Fibroblast of skin of left quadriceps (primary cell): ENCODE data around the gene KRT36.

ENCODE experiments used
- DNase-seq, 2 experiments: peaks; one replicate each; pipeline ENCODE4 v3.0.0-alpha.2; 2013; ENCODE audit warnings: low read depth in 2 of 2

Gene KRT36

DNA sequence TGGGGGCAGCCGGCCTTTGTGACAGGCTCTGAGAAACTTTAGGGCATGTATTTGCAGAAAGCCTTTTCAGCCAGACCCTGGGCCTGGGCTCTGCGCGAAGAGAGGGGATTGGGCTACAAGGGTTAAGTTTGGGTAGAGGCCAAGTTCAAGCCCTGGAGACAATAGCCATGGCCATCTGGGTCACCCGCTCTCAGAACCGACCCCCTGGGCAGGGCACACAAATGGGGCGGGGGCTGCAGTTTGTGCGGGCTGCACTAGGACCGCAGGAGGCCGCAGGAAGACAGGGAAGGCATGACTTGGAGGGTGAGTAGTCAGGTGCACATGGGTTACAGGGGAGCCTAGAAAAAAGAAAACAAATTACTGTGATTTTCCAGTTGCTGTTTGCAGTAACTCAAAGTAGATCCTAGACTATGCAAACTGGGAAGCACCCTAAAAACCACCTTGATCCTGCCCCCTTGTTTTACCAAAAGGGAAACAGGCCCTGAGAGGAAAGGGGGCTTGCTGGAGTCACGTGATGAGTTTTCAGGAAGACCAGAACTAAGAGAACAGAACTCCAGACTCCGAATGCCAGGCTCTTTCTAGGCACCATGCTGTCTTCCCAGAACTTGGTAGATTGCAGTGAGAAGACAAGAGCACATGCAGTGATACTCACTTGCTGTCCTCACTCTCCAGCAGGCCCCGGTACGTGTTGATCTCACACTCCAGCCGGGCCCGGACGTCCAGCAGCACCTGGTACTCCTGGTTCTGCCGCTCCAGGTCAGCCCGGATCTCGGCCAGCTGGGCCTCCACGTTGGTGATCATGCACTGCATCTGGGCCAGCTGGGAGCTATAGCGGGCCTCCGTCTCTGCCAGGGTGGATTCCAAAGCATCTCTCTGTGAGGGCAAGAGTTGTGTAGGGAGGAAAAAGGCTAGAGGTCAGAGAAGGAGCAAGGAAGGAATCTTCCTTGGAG is 12.6 kb downstream of the KRT36 start:
- DNase-seq: no peak

DNA sequence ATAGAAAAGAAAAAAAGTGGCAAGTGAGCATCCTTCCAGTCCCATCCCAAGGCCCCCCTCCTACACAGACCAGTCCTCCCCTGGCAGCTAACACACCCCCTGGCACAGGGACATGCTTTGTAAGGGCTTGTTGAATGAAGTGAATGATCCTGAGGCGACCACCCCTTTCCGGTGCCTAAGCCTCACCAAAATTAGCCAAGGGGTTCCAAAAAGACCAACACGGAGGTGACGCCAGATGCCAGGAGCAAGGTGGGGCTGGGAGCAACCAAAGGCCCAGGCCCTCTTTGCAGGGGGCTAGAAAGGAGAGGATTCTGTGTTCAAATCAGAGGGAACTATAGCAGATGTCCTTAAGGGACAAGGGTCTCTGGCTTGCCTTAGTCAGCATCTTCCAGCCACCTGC is 14.3 kb downstream of the KRT36 start:
- no peak for DNase-seq

DNA sequence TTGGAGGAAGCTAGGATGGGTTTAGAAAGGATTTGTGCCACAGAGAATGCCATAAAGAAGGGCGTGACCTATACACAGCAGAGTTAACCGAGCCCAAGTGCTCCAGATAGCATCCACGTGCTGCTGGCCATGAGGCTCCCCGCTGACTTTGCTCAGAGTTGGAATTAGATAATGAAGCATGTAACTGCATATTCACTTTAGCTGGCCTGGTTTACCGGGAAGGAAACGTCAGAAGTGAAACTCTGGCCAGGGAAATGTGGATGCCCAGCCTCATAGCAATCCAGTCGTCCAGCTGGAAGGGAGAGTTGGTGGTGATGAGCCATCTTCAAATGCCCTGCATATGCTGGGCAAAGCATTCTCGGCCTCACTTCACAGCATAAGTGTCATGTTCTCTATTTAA is 14.8 kb downstream of the KRT36 start:
- no peak for DNase-seq

DNA sequence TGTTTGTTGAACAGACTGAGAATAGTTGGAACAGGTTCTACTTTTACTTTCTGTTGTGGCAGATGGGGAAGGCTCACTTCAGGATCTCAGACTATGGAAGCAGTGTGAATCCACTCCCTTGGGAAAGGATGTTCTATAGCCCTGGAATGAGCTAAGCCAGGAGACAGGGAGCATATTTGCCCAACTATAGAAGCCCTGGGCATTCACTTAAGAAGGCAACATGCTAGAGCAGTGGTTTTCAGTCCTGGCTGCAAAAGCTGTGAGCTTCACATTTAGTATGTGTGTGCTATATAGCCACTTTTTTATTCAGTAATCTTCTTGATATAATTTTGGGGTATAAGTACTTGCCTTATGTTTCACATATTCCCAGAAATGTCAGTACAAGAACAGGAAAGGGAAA is 21.4 kb downstream of the KRT36 start:
- no peak for DNase-seq

DNA sequence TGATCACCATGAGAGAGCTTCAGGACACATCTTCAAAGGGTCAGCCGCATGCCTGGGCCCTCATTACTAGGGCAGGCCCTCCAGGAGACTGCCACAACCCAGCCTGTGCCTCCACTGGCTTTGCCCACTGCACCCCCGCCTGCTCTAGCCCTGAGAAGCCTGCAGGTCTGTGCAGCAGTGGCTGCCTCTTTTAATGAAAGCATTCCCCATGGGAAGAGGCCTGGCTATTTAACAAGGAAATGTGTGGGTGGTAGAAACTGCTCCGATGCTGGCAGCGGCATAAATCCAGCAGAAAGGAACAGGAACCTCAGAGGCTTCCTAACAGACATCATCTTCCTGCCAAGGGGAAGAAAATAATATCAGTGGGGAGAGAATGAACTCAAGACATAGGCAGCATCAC is 22.1 kb downstream of the KRT36 start:
- no peak for DNase-seq

DNA sequence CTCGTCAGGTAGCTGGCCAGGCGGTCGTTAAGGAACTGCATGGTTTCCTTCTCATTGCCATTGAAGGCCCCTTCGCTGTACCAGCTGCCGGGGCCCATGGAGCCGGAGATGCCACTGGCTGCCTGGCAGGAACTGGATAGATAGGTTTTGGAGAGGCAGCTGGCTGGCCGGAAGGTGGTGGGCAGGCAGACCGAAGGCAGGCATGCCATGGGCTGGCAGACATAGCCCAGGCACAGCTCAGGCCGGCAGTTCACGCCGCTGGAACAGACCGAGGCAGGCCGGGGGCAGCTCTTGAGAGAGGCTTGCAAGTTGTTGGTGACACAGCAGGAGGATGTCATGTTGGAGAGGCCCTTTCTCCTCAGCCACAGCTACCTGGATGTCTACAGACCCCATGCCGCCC is 22.7 kb downstream of the KRT36 start, which contains the start of gene KRT32:
KRT32 (minus strand) TSS at position 399 of the 400 bp plus-strand sequence; CDS start at position 338, 61 bp downstream.
- no peak for DNase-seq

DNA sequence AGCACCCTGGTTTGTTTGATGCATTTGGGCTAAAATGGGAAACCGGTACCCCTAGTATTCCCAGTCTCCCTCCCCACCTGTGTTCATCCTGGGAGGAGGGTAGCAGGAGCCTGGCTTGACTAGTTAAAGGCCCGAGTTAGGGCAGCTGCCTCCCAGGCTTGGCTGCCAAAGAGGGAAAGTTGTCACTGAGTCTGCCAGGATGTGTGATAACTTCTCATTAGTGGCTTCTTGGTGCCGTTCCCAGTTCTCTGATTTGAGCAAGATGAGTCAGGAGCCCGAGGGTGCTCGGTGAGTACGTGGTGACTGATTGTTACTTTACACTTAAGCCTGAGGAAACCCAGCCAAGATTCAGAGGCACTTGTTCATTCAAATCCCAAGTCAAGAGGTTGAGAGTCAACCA is 25.0 kb downstream of the KRT36 start:
- DNase-seq: peak; percentile 77 to 80

DNA sequence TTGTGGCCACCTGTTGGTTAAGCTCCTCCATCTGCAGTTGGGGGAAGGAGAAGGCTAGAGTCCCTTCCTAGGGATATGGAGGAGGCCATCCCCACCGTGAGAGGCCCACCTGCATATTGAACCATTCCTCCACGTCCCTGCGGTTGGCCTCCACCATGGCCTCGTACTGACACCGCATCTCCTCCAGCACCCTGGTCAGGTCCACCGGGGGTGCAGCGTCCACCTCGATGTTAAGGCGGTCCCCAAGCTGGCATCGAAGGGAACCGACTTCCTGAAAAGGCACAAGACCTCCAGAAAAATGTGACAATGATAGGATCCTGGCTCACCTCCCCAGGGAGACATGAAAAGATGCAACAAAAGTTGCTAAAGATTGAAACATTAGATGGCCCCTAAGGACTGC is 25.5 kb downstream of the KRT36 start:
- DNase-seq: no peak

DNA sequence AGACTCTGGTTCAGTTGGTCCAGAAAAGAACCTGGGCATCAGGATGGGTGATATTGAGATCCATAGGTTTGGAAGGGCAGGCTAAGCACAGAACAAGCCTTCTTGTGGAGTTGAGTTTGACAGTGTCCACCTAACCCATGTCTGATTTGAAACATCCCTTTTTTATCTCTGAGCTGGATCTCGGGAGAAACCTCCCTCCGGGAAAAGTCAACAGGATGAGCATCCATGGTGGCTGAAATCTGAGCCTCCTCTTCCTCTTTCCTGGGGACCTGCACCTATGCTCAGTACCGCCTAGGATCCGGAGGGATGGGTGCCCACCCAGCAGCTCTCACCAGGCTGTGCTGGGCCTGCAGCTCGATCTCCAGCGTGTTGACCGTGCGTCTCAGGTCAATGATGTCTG is 26.0 kb downstream of the KRT36 start:
- no peak for DNase-seq

DNA sequence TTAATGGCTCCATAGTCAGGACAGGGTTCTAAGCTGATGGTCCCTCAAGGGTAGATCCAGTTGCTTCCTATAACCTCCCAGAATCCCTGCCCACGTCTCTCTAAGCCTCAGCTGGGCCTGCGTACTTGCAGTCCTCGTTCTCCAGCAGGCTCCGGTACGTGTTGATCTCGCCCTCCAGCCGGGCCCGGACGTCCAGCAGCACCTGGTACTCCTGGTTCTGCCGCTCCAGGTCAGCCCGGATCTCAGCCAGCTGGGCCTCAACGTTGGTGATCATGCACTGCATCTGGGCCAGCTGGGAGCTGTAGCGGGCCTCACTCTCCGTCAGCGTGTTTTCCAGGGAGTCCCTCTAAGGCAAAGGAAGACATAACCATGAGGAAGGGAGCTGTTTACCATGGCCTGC is 27.0 kb downstream of the KRT36 start:
- DNase-seq: no peak

DNA sequence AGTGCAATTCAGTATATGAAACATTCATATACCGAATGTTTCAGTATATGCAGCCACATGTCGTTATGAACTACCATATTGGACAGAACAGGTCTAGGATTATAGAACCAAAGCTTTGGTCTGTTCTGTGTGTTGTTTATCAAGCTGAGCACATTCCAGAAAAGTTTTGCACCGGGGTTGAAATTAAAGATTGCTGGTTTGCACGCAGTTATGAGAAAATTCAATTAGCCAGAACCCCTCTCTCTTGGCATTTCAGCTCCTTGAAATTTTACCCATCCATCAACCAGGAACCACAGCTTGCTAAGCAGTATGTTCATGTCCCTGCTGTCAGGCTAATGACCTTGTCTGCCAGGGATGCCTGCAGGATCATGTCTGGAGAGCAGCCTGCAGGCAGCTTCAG is 32.0 kb downstream of the KRT36 start:
- DNase-seq: no peak

DNA sequence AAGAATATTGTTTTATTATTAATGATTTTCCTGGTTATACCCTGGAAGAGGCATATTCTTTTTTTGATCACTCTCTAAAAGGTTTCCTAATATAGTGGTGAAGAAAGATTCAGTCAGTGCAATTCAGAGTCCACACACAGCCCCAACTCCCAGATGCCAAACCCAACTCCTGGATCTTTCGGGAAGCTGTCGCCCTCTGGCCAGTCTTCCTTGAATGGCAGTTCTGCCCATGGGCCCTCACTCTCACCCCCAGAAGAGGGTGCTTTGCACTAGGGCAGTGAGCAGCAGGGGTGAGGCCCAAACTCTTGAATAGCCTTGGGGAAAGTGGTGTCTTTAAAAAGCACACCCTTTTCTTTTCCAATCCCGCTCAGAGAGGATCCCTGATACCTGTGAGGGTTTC is 33.5 kb downstream of the KRT36 start:
- no peak for DNase-seq

DNA sequence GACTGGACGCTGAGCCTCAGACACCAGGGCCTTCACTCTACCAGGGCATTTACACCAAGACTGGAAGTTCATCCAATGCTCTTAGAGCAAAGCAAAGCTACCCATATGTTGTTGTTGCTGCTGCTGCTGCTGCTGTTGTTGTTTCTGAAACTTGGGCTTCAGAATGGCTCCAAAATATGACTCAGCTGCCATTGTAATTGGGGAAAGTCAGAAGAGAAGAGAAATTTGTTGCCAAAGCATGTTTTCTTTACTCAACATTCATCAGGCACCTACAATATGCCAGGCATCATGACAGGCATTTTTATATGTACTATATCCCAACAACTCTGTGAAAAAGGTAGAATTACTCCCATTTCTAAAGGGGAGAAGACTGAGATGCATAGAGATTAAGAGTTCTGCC is 34.5 kb downstream of the KRT36 start:
- no peak for DNase-seq

DNA sequence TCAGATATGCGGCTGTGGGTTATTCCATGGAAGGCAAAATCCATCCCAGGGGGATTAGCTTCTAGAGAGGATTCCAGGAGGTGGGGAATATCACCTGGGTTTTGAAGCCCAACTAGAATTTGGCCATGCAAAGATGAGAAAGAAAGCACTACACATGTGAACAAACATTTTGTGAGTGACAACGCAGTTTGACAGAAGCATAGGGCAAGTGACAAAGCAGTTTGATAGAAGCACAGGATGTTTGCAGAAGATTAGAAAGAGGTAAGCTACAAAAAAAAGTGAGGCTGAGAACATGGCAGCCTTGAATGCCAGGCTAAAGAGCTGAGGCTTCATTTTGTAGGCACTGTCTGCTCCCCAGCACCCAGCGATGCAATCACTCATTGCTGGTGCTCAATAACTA is 36.6 kb downstream of the KRT36 start:
- no peak for DNase-seq

DNA sequence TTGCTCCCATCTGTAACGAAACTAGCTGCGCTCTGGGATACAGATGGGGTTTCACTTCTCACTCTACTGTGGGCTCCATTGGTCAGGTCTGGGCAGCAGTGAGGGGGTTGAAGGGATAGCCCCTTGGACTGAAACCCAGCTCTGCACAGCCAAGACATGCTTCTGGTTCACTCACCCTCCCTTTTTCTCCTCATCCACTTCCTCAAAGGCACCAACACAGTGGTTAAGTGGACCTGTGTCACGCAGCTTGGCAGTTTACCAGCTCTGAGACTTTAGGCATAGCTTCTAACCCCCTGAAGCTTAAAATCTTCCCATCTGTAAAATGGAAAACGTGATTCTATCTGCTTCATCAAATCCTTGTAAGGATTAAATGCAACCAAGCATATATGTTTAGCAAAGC is 37.4 kb downstream of the KRT36 start:
- no peak for DNase-seq

DNA sequence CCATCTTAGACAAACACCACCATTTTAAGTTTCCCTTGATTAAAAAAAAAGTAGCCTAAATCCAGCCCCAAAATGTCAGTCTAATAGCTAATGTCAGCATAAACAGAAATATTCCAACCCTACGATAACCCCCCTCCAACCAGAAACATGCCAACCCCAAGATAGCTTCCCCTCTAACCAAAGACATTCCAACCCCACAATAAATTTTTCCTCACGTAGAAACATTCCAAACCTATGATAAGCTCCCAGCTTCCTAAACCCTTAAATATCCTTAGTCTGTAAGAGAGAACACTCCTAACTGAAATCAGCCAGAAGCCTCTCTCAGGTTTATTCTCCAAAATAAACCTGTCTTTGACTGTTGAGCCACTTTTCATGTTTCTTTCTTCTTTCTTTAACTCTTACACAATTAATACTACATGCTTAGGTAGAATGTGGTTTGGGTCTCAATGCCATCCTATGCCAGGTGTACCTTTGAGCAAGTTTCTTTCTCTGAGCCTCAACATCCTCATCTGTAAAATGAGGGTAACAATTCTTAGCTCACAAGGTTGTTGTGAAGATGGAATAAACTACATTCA is 38.5 kb downstream of the KRT36 start:
- DNase-seq: peak; percentile 31 to 43

DNA sequence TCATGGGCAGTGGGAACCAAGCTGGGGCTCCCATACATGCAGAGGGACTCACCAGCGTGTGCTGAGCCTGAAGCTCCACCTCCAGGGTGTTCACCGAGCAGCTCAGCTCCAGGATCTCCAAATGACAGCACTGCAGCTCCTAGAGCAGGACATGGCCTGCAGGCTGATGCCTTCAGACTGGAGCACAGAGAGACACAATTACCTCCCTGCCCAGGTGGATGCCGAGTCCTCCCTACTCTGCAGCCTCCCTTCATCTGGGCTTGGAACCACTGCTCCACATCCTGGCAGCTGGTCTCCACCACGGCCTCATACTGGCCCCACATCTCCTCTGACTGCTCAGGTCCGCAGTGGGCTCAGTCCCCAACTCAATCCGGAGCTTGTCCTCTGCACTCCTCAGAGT is 40.7 kb downstream of the KRT36 start:
- DNase-seq: no peak

DNA sequence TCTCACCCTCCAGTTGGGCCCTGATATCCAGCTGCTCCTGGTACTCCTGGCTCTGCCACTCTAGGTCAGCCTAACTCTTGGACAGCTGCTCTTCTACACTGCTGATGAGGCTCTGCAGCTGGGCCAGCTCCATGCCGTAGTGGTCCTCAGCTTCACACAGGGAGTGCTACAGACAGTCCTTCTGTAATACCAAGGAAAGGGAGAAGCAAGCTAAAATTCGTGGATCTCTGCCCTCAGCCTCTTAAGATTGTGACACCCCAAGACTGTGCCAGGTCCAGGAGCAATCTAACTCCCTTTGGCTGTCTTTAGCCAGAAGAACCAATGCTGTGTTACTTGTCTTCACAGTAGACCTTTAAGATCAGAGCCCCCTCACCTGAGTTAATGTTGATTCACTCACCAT is 41.2 kb downstream of the KRT36 start:
- no peak for DNase-seq

DNA sequence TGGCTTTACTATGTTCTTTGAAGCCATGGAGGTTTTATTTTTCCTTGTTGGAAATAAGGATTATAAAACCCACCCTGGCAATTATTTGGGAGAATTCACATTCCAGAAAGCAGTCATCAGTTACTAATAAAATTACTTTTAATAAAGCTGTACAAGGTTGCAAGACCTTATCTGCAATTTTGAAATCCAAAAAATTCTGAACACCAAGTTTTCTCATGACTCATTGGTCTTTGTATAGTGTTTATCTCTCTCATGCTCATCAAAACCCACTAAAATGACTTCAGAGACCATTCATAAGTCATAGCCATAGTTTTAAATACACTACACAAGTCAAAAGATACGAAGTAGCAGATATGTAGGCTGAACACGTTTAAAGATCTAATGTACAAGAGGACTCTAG is 42.9 kb downstream of the KRT36 start:
- peak; percentile 26 to 36 for DNase-seq

DNA sequence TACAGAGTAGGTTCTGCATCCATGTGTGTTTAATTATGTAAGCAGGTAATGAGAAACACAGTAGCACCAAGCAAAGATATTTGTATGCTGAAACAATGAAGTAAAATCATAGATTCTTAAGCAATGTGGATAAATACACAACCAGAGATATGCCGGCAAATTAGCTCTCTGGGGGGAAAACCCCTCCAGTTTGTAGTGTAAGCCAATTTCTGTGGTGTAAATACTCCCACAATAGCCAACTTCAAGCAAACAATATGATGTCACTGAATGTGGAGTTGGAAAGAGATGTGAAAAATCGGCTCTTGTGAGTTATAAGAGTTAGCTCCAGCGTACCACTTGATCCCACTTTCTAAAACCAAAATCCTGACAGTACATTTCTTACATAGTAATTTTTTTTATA is 45.1 kb downstream of the KRT36 start:
- no peak for DNase-seq

DNA sequence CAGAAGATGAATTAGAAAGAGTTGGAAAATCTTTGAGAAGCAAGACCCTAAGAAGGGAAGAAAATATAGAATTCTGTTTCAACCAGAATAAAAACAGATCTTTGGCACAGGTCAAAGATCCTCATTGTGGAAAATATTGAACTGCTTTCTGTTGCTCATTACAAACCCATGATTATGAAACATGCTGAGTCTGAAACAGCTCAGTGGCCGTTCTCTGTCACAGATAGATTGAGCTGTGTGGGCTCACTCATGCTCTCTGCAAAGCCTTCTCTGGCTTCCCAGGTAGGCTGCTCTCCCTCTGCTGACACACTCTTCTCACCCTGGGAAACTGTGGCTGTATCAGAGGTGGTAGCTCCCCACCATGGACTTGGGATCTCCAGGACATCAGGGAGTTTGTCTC is 45.5 kb downstream of the KRT36 start:
- DNase-seq: no peak

DNA sequence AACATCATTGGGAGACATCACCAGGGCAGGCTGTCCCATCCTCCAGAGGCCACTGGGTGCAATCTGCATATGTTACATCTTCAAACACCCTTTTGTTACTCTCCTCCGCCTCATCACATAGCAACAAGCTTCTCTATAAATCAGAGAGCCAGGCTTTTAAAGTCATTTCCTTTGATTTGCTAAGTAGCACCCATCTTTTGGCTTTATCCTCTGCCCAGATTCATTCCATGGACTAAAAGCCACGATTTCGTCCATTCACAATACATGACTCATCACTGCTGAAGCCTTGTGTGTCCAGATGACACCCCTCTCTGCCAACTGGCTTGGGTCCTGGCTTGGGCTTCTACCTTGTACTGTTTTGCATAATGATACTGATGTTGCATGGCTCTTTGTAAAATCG is 47.0 kb downstream of the KRT36 start:
- no peak for DNase-seq

DNA sequence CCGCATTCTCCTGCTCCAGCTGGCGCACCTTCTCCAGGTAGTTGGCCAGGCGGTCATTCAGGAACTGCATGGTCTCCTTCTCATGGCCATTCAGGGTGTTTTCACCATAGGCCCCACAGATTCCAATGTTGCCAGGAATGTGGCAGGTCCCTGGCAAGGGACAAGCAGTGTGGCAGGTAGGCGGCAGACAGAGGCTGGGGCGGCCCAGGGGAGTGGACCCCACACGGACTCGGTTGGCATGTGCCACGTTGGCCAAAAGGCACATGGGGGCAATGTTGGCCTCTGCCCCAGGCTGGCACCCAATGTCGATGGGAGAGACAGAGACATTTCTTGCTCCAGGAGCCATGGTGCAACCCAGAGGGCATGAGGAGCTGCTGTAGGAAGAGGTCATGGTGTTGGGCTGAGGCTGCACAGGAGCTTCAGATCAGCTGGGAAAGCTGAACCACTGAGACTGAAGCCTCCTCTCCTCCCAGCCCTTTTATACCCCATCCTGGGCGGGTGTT is 49.1 kb downstream of the KRT36 start, which contains the start of gene KRT38:
KRT38 (minus strand) TSS at position 453 of the 503 bp plus-strand sequence; CDS start at position 391, 62 bp downstream.
- no peak for DNase-seq
